Activated T-helper 1 cell treated with anti-CD3 and anti-CD28 coated beads, Interleukin-12 subunit alpha, Interleukin-12 subunit beta, Interleukin-2, Interleukin-4 antibody, amounts not matched to agents 30 ng/mL and 10 ng/mL and 1 ng/mL, durations not matched to agents 14 hours and 24 hours and 36 hours (primary cell): Measurements from ENCODE around the gene GRIK2. TPM values are rescaled to one million over a fixed set of nuclear protein-coding genes. Genes with fewer than 3 reads are reported as not detected.

Experiments
- DNase-seq: peaks from one replicate; pipeline ENCODE4 v3.0.0; 2021; ENCODE audit warnings: low spot score
- H3K27ac Mint-ChIP-seq: one replicate; pipeline ENCODE4 v1.8.0; 2021; ENCODE audit warnings: mild to moderate bottlenecking, mixed read lengths
- H3K27me3 Mint-ChIP-seq: one replicate; pipeline ENCODE4 v1.8.0; 2022; ENCODE audit warnings: mild to moderate bottlenecking, moderate library complexity, mixed read lengths; ENCODE audit not compliant: insufficient read depth
- H3K36me3 Mint-ChIP-seq: one replicate; pipeline ENCODE4 v1.8.0; 2021; ENCODE audit warnings: low read depth, mixed read lengths
- H3K4me1 Mint-ChIP-seq: one replicate; pipeline ENCODE4 v1.8.0; 2021; ENCODE audit warnings: low read depth, mixed read lengths
- H3K4me3 Mint-ChIP-seq: one replicate; pipeline ENCODE4 v1.8.0; 2021; ENCODE audit warnings: mild to moderate bottlenecking, moderate library complexity, mixed read lengths
- H3K9me3 Mint-ChIP-seq: one replicate; pipeline ENCODE4 v1.8.0; 2021; ENCODE audit warnings: mixed read lengths
- intact Hi-C: fragments of 100-400 bp; cut with micrococcal nuclease; formaldehyde crosslinking; loops from one replicate; pipeline ENCODE4 v1.15.1; 2024
- total RNA-seq: library from RNA; stranded (reverse); gene quantifications from 2 replicates; pipeline ENCODE4 v1.2.3, GENCODE V29; 2022

GRIK2 gene
- total RNA-seq, 1 donor from 2014 or later, result not detected

DNA sequence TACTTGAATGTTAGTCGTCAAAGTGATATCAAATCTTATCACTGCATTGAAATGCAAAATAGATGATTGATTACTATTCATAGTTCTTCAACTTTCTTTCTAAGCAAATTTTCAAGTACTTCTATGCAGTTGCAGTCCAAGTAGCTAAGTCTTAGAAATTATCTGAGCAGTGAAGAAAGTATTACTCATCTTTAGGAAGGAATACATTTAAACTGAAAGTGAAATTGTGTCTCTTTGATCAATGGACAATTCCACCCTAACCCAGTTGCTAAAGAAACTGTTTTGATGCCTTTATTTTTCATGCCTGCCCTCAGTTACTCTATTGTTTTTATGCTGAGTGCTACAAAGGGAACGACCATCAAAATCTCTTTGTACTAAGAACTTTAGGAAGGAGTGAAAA lies 337.4 kb downstream of the GRIK2 start:
- peaks cover 12% of the 10 kb centered on the region for H3K9me3 Mint-ChIP-seq
- peaks cover 6% of the 10 kb centered on the region for H3K4me1 Mint-ChIP-seq
- intact Hi-C loops, result no loop called here
- no peak overlapping the region for H3K27ac Mint-ChIP-seq
- no peak overlapping the region for H3K4me3 Mint-ChIP-seq
- no peaks in the 10 kb centered on the region for H3K36me3 Mint-ChIP-seq
- DNase-seq, result no peak
- no peaks in the 10 kb centered on the region for H3K27me3 Mint-ChIP-seq

DNA sequence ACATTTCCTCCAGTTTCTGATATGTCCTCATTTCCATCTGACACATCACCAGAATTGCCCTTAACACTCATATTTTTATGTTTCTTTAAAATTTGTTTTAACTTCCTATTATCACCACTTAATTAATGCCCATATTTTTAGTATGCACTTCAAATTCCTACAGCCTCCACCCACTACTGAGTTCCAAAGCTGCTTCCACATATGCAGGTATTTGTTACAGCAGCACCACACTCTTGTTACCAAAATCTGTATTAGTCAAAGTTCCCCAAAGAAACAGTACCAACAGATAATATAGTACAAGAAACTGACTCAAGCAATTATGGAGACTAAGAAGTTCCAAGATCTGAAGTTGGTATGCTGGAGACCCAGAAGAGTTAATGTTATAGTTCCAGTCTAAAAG lies 340.4 kb downstream of the GRIK2 start:
- Mint-ChIP-seq H3K4me3 (no peak overlapping the region), H3K4me1 (peaks cover 6% of the 10 kb centered on the region), H3K27me3 (no peaks in the 10 kb centered on the region), H3K36me3 (no peaks in the 10 kb centered on the region), H3K9me3 (peaks cover 12% of the 10 kb centered on the region), H3K27ac (no peak overlapping the region)
- no peak for DNase-seq
- intact Hi-C loops, result no loop called here

DNA sequence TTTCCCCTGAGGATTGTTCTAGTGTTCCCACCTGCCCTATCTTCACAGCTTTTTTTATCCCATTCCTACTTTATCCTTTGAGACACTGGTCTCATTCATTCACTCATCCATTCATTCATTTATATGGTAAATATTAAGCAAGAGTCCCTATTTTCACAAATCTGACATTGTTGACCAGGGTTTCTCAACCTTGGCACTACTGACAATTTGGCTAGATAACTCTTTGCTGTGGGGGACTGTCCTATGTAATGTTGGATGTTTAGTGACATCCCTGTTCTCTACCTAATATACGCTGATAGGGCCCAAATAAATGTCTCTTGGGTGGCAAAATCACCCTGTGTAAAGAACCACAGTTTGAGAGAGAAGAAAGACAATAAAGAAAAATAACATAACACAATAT lies 345.0 kb downstream of the GRIK2 start:
- intact Hi-C loops, result no loop called here
- H3K4me1 Mint-ChIP-seq, result no peaks in the 10 kb centered on the region
- H3K36me3 Mint-ChIP-seq, result no peaks in the 10 kb centered on the region
- H3K4me3 Mint-ChIP-seq, result no peak overlapping the region
- H3K27me3 Mint-ChIP-seq, result no peaks in the 10 kb centered on the region
- no peak for DNase-seq
- H3K9me3 Mint-ChIP-seq, result peaks cover 12% of the 10 kb centered on the region
- no peak overlapping the region for H3K27ac Mint-ChIP-seq

DNA sequence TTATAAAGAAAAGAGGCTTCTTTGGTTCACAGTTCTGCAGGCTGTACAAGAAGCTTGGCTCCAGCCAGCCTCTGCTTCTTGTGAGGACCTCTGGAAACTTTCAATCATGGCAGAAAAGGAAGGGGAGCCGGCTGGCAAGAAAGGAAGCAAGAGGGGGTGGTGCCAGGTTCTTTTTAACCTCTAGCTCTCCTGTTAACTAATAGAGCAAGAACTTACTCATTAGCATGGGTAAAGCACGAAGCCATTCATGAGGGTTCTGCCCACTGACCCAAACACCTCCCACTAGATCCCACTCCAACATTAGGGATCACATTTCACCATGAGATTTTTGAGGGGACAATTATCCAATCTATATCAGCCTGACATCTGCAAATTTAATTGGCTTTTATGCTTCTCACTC lies 347.1 kb downstream of the GRIK2 start:
- Mint-ChIP-seq H3K9me3 (peaks cover 2% of the 10 kb centered on the region), H3K36me3 (no peaks in the 10 kb centered on the region), H3K4me1 (no peaks in the 10 kb centered on the region), H3K27me3 (no peaks in the 10 kb centered on the region), H3K4me3 (no peak overlapping the region), H3K27ac (no peak overlapping the region)
- DNase-seq, result no peak
- intact Hi-C loops, result no loop called here

DNA sequence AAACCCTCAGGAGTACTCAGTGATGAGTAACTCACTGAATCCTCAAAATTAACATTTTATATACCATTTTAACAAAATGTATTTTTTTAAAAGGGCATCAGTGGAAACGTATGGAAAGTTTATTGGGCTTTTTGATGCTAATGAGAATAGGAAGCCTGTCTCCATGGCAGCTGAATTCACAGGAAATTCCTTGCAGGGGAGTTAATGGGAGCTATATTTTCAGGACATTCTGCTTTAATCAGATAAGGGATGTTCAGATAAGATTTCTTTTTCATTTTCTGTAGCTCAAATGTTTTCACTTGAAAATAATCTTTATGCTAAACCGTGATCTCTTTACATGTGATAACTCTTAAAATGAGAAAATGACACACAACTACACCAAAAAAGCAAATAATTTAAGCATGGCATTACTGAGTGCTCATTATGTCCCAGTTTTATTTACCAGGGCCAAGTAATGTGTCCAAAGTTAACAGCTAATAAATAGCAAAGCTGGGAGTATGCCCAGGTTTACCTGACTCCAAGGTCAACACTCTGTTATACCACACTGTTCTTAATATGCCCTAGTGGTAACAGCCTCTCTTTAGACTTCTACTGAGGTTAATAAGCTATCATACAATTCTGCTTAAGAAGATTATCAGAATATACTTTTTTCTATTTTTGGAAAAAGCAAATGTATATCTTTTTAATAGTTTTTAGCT lies 348.1 kb downstream of the GRIK2 start:
- no peak overlapping the region for H3K4me3 Mint-ChIP-seq
- H3K27me3 Mint-ChIP-seq, result no peaks in the 10 kb centered on the region
- intact Hi-C loops, result no loop called here
- H3K27ac Mint-ChIP-seq, result no peak overlapping the region
- no peak for DNase-seq
- H3K9me3 Mint-ChIP-seq, result no peaks in the 10 kb centered on the region
- H3K4me1 Mint-ChIP-seq, result no peaks in the 10 kb centered on the region
- H3K36me3 Mint-ChIP-seq, result no peaks in the 10 kb centered on the region

DNA sequence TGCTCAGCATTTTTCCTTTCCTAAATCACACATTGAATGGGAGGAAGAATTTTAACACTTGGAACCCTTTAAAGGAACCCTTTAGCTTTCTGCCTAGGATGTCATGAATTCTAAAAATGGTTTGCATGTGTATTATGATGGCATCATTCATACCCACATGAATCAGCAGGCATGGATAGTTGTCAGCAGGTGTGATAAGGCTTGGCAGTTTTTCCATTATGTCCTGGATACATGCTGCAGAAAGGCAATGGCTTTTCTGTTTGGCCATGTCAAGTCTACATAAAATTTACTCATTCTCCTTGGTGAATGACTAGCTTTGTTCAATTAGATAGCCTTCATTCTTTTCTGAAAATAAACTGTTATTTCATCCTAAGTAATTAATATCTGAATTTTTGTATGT lies 353.7 kb downstream of the GRIK2 start:
- Mint-ChIP-seq H3K9me3 (no peaks in the 10 kb centered on the region), H3K27ac (no peak overlapping the region), H3K27me3 (no peaks in the 10 kb centered on the region), H3K36me3 (no peaks in the 10 kb centered on the region), H3K4me3 (no peak overlapping the region), H3K4me1 (no peaks in the 10 kb centered on the region)
- intact Hi-C loops, result no loop called here
- DNase-seq, result no peak

DNA sequence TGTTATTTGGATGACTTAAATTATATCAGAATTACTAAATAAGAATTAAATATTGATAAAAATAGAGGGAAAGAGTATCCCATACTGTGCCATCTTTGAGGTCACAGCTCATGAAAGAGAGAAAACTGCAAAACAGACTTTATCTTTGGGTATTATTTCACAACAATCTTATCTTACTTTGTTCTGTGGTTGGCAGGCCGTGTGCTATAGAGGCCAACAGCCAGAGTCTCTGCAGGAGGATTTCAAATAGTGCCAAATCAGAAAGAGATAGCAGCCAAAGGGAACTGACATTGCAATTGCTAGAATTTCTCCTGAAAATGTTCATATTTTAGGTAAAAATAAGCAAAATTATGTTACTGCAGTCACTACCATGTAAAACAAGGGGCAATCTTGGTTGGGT lies 354.2 kb downstream of the GRIK2 start:
- Mint-ChIP-seq H3K4me1 (no peaks in the 10 kb centered on the region), H3K9me3 (no peaks in the 10 kb centered on the region), H3K4me3 (no peak overlapping the region), H3K27ac (no peak overlapping the region), H3K36me3 (no peaks in the 10 kb centered on the region), H3K27me3 (no peaks in the 10 kb centered on the region)
- no peak for DNase-seq
- intact Hi-C loops, result no loop called here

DNA sequence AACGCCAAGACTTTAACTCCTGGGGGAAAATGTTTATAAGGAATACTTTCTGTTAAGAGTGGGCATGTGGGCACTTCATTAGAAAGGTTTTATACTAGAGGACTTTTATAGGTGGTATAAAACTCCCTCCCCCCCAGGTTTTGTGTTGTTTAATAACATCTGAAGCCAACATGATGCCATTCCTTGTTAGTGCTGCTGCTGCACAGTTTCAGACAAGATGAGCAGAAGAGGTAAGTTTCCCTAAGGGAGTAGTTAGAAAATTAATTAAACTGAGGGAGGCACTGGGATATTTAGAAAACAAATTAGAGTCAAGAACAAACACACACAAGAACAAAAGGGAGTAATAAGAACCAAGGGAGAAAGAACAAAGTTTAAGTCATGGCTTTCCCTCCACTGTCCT lies 362.4 kb downstream of the GRIK2 start:
- no peaks in the 10 kb centered on the region for H3K9me3 Mint-ChIP-seq
- no peaks in the 10 kb centered on the region for H3K4me1 Mint-ChIP-seq
- H3K27me3 Mint-ChIP-seq, result no peaks in the 10 kb centered on the region
- no peak overlapping the region for H3K27ac Mint-ChIP-seq
- H3K4me3 Mint-ChIP-seq, result no peak overlapping the region
- intact Hi-C loops, result no loop called here
- DNase-seq, result no peak
- H3K36me3 Mint-ChIP-seq, result no peaks in the 10 kb centered on the region

GRCh38 chr6:101758368-101758767 lies 364.9 kb downstream of the GRIK2 start:
- H3K9me3 Mint-ChIP-seq, result no peaks in the 10 kb centered on the region
- no peak overlapping the region for H3K4me3 Mint-ChIP-seq
- no peaks in the 10 kb centered on the region for H3K27me3 Mint-ChIP-seq
- no peak for DNase-seq
- intact Hi-C loops, result no loop called here
- H3K27ac Mint-ChIP-seq, result no peak overlapping the region
- no peaks in the 10 kb centered on the region for H3K36me3 Mint-ChIP-seq
- no peaks in the 10 kb centered on the region for H3K4me1 Mint-ChIP-seq

- no peaks in the 10 kb centered on the region for H3K4me1 Mint-ChIP-seq
- H3K4me3 Mint-ChIP-seq, result no peak overlapping the region
- H3K36me3 Mint-ChIP-seq, result no peaks in the 10 kb centered on the region
Measured at GRCh38 chr6:101760843-101761621, 367.5 kb downstream of the GRIK2 start.

GRCh38 chr6:101762851-101763250 lies 369.3 kb downstream of the GRIK2 start:
- Mint-ChIP-seq H3K9me3 (no peaks in the 10 kb centered on the region), H3K4me3 (no peak overlapping the region), H3K27ac (no peak overlapping the region)

More at GRCh38 chr6:101760843-101761621, 367.5 kb downstream of the GRIK2 start:
- DNase-seq, result no peak
- intact Hi-C loops, result no loop called here
- Mint-ChIP-seq H3K9me3 (no peaks in the 10 kb centered on the region), H3K27me3 (no peaks in the 10 kb centered on the region), H3K27ac (no peak overlapping the region)

GRCh38 chr6:101765281-101765680 lies 371.8 kb downstream of the GRIK2 start:
- Mint-ChIP-seq H3K27ac (no peak overlapping the region), H3K36me3 (no peaks in the 10 kb centered on the region), H3K4me3 (no peak overlapping the region), H3K4me1 (no peaks in the 10 kb centered on the region), H3K9me3 (no peaks in the 10 kb centered on the region), H3K27me3 (no peaks in the 10 kb centered on the region)
- no peak for DNase-seq
- intact Hi-C loops, result no loop called here

More at GRCh38 chr6:101762851-101763250, 369.3 kb downstream of the GRIK2 start:
- Mint-ChIP-seq H3K36me3 (no peaks in the 10 kb centered on the region), H3K27me3 (no peaks in the 10 kb centered on the region), H3K4me1 (no peaks in the 10 kb centered on the region)
- DNase-seq, result no peak
- intact Hi-C loops, result no loop called here

DNA sequence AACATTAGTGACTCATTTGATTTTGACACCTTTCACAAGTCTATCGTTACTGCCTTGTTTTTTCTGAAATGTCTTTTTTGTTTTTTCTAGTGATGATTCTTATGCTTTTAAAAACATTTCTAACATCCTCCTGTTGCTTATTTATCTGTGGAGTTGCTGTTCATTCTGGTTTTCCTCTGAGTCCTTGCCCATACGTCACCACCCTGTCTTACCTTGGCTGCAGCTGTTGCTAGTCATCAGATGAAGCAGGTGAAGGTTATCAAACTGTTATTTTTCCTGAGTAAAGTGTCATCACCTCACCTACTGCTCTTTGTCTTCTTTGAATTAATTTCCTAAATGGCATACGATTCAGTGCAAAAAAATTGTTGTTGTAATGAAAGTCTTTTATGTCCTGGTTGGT lies 376.6 kb downstream of the GRIK2 start:
- no peak overlapping the region for H3K27ac Mint-ChIP-seq
- H3K4me3 Mint-ChIP-seq, result no peak overlapping the region
- DNase-seq, result no peak
- H3K4me1 Mint-ChIP-seq, result no peaks in the 10 kb centered on the region
- no peaks in the 10 kb centered on the region for H3K27me3 Mint-ChIP-seq
- no peaks in the 10 kb centered on the region for H3K36me3 Mint-ChIP-seq
- intact Hi-C loops, result no loop called here
- H3K9me3 Mint-ChIP-seq, result no peaks in the 10 kb centered on the region
